Fibroblast of villous mesenchyme (primary cell): ENCODE data around the gene IFNAR1. TPM values are rescaled to one million over a fixed set of nuclear protein-coding genes. Genes with fewer than 3 reads are reported as not detected.

Source experiments
- DNase-seq: peaks from one replicate; pipeline ENCODE4 v3.0.0-alpha.2; 2010; ENCODE audit warnings: low read depth
- H3K4me3 ChIP-seq: 2 replicates; pipeline ENCODE4 v1.5.1; 2011; ENCODE audit warnings: low read depth, mild to moderate bottlenecking, low read length
- CTCF ChIP-seq: IDR thresholded peaks from 2 replicates; pipeline ENCODE4 v1.5.1; 2012; ENCODE audit warnings: low read depth, mild to moderate bottlenecking, low read length; ENCODE audit not compliant: insufficient read depth
- total RNA-seq: library from RNA; depleted of rRNA; stranded (reverse); fragments of >200 nt; gene quantifications from 2 replicates; pipeline ENCODE4 v1.2.3, GENCODE V29; 2012

The IFNAR1 gene
- total RNA-seq, 1 donor: 19.0 TPM

DNA sequence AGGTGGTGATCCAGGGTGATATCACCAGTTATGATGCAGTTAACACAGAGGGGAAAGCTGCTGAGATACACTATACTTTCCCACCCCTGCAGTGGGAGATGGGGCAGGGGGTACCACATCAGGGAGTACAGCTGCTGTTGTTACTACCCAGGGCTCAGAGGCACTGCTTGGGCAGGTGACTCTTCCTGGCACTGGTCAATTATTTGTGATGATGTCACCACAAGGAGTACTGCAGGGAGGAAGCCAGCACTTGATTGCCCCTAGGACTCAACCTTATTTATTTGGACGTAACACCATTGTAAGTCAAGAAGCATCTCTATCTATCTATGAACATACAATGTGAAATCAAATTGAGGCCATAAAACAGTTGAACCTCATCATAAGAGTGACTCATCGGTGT is 10.1 kb downstream of the IFNAR1 start:
- no peak for TF ChIP-seq CTCF
- DNase-seq: no peak
- H3K4me3 ChIP-seq: no peak overlapping the region

- no peak for DNase-seq
- H3K4me3 ChIP-seq: no peak overlapping the region
- TF ChIP-seq CTCF: no peak
These were observed 14.4 kb downstream of the IFNAR1 start for GRCh38 chr21:33339135-33339534.

DNA sequence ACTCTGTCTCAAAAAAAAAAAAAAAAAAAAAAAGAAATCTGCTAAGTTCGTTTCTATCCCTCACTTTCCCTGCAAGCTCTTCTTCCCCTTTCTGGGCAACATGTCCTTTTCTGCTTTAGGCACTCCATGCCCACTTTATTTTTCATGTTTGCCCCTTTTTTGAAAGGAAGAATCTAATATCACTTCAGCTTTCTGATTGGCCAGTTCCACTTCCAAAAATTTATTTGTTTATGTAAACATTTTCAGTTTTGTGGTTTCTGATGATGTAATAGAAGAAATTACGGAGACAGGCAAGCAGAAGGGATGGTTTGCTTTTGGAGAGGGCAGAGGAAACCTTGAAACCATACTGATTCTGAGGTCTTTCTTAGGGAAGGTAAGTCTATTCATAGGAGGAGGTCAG is 15.1 kb downstream of the IFNAR1 start:
- TF ChIP-seq CTCF: no peak
- no peak overlapping the region for H3K4me3 ChIP-seq
- peak; percentile 54 for DNase-seq

DNA sequence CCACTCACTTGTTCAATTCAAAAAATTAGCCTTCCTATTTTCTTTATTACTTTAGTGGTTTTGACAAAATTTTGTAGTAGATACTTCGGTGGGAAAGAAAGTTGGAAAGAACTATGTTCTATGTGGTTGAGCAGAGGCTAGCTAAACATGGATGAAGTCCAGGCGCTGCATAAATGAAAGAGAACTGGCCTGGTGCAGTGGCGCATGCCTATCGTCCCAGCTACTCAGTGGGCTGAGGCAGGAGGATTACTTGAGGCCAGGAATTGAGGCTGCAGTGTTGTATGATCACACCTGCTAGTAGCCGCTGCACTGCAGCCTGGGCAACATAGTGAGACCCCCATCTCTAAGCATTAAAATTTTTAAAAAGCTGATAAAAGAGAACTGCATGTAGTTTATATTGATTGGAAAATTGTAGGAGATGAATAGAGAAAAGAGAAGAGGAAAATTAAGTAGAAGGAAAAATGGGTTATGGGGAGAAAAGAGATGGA is 21.0 kb downstream of the IFNAR1 start:
- no peak for DNase-seq
- no peak for TF ChIP-seq CTCF
- no peak overlapping the region for H3K4me3 ChIP-seq

DNA sequence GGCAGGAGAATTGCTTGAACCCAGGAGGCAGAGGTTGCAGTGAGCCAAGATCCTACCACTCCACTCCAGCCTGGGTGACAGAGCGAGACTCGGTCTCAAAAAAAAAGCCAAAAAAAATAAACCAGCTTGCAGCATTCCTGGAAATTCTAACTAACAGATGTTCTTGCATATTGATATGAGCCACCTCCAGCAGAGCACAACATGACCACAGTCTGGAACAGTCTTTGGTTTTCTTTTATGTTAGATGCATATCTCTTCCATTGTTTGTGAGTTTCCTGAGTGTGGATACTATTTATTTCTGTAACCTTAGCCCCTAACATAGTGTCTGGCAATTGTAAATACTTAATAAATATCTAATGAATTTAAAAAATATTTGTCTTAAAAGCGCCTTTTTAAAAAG is 23.9 kb downstream of the IFNAR1 start:
- no peak for TF ChIP-seq CTCF
- DNase-seq: no peak
- no peak overlapping the region for H3K4me3 ChIP-seq

DNA sequence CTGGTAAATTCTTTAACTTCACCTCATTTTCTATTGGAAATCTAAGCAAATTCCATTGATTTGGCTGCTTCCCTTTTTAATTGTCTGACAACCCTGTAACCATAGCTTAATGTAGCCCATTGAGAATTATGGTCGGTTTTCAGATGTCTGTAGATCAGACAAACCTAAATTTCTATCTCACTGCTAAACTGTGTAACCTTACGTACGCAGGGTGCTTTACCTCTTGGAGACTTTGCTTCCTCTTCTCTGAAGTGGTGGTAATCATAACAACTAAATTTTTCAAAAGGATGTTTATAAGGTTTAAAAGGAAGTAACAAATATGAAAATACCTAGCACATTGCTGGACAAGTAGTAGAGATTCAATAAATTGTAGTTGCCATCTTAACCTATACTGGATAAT is 25.9 kb downstream of the IFNAR1 start:
- no peak for DNase-seq
- no peak for TF ChIP-seq CTCF

DNA sequence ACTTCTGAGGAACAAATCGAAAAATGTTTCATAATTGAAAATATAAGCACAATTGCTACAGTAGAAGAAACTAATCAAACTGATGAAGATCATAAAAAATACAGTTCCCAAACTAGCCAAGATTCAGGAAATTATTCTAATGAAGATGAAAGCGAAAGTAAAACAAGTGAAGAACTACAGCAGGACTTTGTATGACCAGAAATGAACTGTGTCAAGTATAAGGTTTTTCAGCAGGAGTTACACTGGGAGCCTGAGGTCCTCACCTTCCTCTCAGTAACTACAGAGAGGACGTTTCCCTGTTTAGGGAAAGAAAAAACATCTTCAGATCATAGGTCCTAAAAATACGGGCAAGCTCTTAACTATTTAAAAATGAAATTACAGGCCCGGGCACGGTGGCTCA is 30.6 kb downstream of the IFNAR1 start:
- no peak for TF ChIP-seq CTCF

More for the DNA sequence above, 25.9 kb downstream of the IFNAR1 start:
- H3K4me3 ChIP-seq: no peak overlapping the region

More for the DNA sequence above, 30.6 kb downstream of the IFNAR1 start:
- H3K4me3 ChIP-seq: no peak overlapping the region
- DNase-seq: peak; percentile 22
